GM18868 (cell line): Measurements from ENCODE around the gene CENPU.

Experiments
- ATAC-seq: cut with Tn5 transposase; IDR thresholded peaks from one replicate; pipeline ENCODE4 v1.9.1; 2021; ENCODE audit warnings: mild to moderate bottlenecking, moderate library complexity; ENCODE audit not compliant: unreplicated experiment

CENPU gene

DNA sequence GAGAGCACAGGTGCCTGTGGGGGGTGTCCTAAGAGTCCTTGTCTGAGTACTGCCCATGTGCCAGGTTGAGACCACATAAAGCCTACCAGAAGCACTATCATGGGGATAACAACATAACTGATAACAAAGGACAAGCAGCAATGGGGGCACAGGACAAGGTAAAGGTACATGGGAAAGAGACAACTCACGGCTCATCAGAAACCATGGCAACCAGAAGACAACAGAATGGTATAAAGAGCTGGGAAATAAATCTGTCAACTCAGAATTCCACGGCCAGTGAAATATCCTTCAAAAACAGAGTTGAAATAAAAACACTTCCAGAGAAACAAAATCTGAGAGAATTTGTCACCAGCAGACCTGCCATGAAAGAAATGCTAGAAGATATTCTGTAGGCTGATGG is 20.0 kb downstream of the CENPU start:
- no peak for ATAC-seq

DNA sequence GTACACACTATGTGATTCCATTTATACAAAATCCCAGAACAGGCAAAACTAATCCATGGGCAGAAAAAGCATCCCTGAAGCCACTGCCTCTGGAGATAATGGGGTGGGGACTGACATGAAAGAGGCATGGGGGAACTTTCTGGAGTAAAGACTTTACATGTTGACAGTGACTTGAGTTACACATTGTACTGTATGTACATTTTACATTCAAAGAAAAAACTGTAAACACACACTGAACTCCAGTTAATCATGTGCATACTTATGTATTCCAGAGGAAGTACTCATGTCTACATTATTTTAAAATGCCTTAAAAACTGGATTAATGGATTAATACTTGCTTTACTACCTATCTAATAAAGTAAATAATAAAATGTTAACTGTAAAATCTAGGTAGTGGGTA is 21.6 kb downstream of the CENPU start:
- no peak for ATAC-seq

DNA sequence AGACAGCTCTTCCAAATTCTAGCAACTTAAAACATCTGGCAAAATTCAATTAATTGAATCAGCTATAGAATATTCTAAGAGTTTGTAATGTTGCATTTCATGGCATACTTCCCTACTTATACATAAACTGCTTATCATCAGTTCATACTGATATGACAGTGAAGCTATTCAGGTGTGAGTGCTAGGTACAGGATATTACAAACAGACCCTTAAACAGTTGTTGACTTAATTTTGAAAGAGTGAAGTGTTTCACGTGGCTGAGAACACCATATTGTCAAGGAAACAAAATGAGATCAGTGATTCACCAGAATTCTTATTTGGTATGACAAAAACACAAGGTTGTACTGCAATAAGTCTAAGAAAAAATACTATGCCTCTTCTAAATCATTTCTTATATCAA is 27.4 kb downstream of the CENPU start:
- ATAC-seq: no peak

DNA sequence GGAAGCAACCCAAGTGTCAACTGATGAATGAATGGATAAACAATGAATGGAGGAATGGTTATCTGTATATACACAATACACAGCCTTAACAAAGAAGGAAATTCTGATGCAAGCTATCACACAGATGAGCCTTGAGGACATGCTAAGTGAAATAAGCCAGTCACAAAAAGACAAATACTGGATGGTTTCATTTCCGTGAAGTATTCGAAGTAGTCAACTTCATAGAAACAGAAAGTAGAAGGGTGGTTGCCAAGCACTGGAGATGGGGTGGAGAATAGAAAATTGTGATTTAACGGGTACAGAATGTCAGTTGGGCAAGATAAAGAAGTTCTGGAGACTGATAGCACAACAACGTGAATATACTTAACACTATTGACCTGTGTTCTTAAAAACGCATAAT is 28.2 kb downstream of the CENPU start:
- ATAC-seq: no peak

DNA sequence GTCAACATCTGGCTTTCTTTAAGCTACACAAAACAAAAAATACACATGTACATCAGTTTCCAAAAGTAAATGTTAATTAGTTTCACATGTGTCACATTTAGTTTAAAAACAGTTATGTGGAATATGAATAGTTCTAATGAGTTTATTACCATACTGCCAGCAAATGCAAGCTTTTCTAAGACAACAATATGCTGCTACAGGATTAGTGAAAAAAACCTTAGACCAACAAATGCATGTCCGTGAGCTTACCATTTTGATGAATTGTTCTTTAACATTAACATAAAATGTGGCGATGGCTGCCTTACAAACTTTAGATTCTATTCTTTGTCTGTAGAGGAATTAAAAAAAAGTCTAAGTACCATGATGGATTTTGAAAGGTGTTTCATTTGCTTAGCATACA is 31.8 kb downstream of the CENPU start:
- ATAC-seq: no peak

DNA sequence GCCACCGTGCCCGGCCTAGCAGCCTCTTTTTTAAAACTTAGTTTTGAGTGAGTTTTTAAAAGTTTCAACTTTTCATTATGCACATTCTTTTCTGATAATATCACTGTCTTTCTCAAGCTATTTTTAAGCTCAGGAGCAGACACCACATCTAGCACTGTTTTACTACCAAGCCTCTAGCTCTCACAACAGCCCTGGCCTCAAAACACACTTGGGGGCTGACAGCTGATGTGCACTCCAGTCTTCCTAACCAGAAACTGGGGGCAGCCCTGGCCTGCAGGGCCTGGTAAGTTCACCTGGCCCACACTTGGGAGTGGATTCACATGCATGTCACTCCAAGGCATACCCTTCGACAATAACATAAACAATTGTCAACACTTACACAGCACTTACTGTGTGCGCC is 34.0 kb downstream of the CENPU start:
- ATAC-seq: no peak

DNA sequence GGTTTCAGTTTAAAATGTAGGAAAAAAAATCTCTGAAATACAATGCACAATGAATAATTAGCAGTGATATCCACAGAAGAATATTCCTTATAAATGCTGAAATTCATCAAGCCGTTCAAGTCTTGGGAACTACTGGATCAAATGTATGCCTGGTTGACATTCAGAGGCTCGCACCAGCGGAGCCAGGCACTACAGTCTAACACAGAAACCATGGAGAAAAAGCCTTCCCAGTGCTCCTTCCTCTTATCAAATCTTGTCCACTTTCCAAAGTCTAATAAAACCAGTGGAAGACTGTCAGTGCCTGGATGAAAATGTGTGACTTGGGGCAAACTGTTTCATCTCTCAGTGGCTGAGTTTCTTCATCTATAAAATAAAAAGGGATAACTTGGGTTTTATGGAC is 35.9 kb downstream of the CENPU start:
- ATAC-seq: no peak

DNA sequence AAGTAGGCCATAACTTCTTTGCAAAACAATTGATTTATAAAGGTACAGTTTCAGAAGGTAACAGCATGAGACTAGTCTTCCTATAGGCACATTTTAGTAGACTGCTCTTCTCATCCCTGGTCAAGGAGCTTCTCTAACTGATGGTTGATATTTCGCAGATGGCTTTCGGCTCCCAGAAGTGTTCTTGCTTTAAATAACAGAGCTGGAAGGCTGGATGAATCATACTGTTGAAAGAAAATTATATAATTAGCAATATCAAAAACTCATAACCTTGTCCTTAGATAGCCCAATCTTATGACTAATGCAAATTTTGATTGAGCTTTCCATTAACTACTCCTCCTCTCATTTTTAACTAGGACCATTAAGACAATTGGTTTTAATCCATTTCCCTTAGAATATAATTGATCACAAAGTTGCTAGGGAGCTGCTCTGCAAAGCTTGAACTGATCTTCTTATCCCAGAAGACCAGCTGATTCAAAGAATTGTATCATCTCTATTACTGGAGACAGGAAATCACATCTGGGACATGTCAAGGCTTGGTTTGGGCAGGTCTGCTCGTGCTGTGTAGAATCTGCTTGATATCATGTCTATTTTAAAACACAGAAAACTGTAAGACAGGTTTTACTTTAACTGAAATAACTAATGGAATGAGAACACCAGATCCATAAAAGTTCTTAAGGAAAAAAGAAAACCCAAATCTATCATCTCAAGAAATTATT is 38.6 kb downstream of the CENPU start:
- ATAC-seq: no peak

DNA sequence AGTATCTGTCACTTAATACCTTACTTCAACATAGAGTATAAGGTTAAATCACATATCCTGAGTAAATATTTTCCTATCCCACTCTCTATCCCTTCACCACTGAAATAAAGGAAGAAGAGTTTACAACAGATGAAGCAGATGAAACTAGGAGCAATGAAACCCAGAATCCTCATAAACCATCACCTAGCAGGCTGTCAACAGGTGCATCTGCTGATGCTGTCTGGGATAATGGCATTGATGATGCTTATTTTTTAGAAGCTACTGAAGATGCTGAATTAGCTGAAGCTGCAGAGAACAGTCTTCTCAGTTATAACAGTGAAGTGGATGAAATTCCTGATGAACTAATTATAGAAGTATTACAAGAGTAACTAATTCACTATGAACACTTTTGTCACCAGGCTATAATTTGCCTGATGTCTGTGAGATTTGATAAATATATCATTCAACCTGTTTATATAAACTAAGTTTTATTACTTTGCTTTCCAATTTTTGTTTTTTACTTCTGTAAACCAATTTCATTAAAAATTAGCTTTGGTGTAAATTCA is 39.4 kb downstream of the CENPU start:
- ATAC-seq: no peak

DNA sequence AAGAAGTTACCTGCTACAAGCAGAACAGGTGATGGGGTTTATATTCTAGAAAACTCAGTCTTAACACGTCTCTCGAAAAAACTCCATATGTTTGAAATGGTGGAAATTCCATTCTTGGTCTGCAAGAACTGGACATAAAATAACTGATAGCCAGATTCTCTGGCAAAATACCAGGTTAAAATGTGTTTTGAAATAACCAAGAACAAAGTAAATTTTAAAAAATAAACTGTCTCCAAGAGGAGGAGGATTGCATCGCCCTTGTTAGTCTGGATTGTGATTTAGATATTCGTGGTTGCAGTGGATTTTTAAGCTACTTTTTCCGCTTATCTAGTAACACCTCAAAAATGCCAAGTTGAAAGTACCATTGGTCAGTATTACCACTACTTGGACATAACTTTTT is 40.8 kb downstream of the CENPU start:
- no peak for ATAC-seq

DNA sequence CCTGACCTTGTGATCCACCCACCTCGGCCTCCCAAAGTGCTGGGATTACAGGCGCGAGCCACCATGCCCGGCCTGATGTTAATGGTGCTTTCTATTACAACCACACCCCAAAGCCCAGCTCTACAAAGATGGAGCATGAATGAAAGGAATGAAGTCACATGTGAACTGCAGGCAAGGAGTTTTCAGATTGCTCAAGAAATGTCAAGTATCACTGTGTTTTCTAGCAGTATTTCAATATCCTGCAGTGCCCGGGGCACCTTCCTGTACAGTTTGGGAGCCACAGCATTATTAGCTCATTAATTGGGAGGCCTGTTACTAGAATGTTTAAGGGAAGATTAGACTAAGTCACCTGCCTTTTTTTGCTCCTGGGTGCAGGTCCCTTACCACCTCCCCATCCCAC is 44.2 kb downstream of the CENPU start:
- ATAC-seq: no peak

DNA sequence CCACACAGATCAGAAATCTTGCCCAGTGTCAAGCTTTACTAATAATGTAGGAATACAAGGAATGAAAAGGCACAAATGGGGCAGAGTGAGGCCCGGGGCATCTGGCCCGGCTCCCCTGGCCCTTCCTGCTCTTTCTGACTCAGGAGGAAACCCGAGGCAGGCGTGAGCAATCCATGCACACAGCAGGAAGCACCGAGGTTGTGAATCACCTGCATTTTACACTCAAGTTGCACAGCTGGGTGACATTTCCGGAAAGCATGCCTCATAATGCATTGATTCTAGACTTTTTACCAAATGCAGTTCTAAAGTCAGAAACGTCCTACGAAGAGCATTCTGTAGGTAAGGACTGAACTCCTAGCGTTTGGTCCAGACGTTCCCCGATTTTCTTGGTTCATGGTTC is 45.4 kb downstream of the CENPU start:
- ATAC-seq: no peak

DNA sequence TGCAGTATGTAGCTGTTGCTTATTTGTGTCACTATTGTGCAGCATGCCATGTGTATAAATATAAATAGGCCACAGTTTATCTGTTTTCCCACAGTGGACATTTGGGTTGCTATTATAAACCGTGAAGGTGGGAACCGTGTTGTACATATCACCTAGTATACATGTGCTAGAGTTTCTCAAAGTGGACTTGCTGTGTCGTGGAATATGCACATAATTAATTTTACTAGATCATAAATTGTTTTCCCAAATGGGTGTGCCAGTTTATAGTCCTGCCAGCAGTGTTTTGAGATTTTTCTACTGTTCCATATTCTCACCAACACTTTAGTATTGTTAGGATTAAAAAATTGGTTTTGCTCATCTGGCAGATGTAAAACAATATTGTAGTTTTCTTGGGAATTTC is 45.9 kb downstream of the CENPU start:
- no peak for ATAC-seq

DNA sequence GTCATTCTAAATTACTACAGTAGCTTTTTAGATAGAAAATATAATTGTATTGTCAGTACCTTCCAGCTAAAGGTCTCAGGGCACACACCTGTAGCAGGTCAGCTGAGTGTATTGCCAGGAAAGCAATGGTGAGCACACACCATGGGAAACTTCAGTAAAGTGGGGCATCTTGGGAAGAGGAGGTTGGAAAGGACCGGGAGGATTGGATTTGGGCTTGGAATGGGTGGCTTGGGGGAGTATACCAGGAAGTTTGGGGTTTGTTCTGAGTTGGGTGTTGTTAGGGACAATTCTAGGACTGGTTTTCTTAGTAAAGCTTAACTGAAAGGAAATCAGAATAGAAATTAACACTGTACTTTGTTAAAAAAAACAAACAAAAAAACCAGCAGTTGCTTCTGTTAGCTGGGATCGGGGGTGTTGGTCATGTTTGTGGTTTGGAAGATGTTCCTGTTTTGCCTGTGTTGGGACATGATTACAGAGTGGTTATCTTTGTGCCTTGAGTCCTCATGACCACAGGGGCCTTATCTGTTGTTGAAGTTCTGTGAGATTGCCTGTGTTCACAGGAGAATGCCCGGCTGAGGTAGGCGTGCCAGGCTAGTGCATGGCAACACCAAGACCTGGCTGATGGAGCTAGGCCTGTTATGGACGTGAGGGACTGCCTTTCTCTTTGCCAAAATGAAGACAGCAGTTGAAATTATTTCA is 49.3 kb downstream of the CENPU start:
- no peak for ATAC-seq

DNA sequence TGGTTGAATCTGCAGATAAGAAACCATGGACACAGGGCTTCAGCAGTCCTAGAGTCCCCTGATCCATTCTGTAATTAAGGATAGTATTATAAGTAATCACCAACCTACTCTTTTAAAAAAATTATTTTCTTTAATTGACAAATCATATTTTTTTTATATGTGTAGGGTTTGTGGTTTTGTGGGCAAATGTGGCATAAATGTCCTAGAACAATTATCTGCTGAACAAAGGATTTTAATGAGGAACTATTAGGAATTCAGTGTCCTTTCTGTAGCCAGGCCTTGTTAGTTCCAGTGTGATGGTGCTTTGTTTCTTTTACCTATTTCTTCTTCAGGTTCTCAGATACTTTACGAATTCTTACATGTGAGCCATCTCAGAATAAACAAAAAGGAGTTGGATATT is 52.0 kb downstream of the CENPU start:
- ATAC-seq: no peak

DNA sequence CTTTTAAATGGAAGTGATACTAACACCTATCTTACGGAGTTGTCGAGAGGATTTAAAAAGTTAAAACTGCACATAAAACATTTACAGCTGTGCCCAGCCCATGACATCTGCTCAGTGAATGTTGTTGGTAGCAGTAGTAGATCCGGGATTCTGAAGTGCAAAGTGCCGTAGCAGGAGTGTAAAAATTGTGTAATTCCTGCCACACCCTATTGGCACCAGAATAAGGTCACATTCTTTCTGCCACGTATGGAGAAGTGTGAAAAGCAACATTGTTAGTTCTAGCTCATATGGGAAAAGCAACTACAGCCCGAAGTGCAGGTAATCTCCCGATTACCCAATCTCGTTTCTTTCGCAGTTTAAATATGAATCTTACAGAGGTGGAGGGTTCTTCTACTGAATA is 53.2 kb downstream of the CENPU start:
- no peak for ATAC-seq

DNA sequence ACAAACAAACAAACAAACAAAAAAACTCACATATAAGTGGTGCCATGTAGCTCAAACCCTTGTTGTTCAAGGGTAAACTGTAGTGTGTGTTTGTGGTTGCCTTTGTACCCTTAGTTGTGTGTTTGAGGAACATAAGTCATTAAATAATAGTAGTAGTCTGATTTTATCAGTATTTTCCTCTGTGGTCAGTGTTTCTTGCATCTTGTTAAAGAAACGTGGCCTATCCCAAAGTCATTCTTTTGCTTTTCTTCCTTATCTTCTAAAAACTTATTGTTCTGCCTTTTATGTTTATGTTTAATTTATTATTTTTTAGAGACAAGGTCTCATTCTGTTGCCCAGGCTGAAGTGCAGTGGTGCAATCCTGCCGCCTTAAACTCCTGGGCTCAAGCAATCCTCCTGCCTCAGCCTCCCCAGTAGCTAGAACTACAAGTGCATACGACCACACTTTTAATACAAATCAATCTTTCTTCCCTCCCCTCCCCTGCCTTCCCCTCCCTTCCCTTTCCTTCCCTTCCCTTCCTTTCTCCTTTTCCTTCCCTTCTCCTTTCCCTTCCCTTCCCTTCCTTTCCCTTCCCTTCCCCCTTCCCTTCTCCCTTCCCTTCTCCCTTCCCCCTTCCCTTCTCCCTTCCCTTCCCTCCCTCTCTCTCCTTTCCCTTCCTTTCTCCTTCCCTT is 57.9 kb downstream of the CENPU start:
- ATAC-seq: no peak

DNA sequence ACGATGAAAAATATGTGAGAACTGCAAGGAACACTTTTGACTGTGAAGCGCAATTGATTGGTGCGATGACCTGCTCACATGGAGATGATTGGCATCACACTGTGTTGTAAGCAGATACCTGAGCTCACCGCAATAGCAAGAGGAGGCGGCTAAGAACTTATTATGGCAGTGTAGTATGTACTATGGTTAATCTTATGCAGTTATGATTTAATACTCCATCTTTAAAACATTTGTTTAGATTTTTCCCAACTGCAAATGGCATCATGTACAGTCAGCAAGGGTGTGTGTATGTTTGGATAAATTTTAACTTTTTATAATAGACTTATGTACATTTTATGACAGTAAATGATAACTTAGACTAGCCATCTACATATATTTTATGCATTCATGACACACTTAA is 58.9 kb downstream of the CENPU start:
- ATAC-seq: no peak

DNA sequence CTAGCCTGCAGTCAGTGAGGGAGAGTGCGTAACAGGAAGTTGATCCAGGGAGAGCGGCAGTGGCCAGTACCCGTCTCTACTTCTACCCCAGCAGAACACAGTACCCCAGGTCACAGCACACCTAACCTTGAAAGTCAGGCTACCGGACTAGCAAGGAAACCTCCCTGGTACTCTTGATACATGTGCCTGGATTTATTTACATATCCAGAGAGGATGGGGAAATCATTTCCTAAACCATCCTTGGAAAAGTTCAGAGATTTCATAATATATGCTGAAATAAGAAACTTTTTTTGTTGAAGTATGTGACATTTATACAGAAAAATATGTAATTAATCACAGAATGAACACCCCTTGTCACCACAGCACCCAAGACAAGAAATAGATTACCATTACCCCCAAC is 59.9 kb downstream of the CENPU start:
- ATAC-seq: no peak

DNA sequence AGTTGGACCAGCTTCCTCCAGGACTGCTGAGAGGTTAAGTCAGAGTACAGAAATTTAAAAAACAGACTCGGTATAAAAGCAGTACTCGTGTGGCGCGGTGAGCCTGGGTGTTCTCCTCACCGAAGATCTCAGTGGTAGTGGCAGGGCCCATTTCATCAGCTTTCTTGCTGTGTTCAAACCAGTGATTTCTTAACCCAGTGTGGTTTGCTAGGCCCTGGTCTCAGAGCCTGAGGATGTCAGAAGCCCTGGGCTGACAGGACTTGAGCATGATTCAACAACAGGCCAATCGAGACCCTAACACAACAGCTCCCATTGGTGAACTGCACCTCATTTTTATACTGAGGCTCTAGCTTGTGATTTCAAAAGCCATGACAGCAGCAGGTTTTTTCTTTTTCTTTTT is 61.2 kb downstream of the CENPU start:
- ATAC-seq: no peak

DNA sequence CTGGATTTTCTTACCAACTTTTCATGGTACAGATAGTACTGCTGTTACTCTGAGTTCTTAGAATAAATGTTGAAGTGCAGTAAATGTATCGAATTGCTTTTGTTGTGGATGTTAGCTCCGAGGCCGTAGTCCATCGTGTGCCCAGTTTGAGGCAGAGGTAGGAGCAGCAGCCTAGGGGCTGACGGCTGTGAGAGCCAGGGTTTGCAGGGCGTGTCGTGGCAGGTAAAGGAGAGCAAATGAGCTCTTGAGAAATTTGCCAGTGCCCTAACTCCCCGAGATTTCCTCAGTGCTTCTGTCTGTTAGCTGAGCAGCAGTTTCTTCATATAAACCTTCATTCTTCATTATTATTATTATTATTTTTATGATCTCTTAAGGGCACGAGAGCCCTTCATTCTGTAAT is 62.8 kb downstream of the CENPU start:
- ATAC-seq: no peak

DNA sequence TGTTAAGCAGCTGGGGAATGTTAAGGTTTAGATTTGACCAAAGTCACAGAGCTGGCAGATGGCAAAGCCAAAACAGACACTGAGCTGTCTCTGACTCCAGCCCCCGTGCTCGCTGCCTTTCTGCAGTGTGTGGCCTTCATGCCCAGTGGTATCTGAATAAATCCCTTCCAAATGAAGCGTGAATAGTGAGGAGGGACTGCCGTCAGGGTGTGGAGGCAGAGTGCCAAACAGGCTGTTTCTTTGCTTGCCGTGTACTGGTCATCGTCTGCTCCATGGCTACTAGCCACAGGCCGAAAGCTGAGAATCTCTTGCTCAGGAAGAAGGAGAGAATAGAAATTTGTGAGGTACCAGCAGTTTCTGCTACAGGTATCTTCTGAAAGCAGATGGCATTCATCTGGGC is 64.6 kb downstream of the CENPU start:
- no peak for ATAC-seq
